ENCODE measurements around the gene MRPS18A.
"Not testable (repeated sequence)": the region's sequence is repeated elsewhere in the genome, so short reads cannot be mapped to it uniquely, and the experiment has no call there.

The MRPS18A gene

GRCh38 chr6:43700939-43701560 lies 13.5 kb upstream of the MRPS18A start:
- not testable (repeated sequence) for H3K23ac ChIP-seq (ENCODE audit: low read depth, low read length, poor library complexity); H3K4me2 ChIP-seq (ENCODE audit: insufficient read depth, low read length, poor library complexity, severe bottlenecking); H2BK12ac ChIP-seq (ENCODE audit: low read length); H4K91ac ChIP-seq (ENCODE audit: low read depth, low read length, poor library complexity); H2BK5ac ChIP-seq (ENCODE audit: low read length); H4K8ac ChIP-seq (ENCODE audit: low read depth, low read length); H3K18ac ChIP-seq (ENCODE audit: low read length); H3K9ac ChIP-seq (ENCODE audit: low read depth, low read length, poor library complexity); H3K79me1 ChIP-seq (ENCODE audit: low read depth, low read length); H2AK5ac ChIP-seq (ENCODE audit: low read depth, low read length); H2BK120ac ChIP-seq (ENCODE audit: low read depth, low read length); H2BK15ac ChIP-seq (ENCODE audit: low read length); DNase-seq (ENCODE audit: low spot score); H3K9me3 ChIP-seq (replicated peaks in 1 of 2; ENCODE audit: control insufficient read depth in 2 of 2, insufficient read depth in 1 of 2, low read depth in 1 of 2, low read length in 2 of 2); H3K27me3 ChIP-seq (ENCODE audit: control insufficient read depth in 3 of 3, insufficient read depth in 3 of 3, low read depth in 1 of 3, low read length in 3 of 3); H3K14ac ChIP-seq (ENCODE audit: low read length); H2AFZ ChIP-seq (ENCODE audit: low read length); H3K4me3 ChIP-seq (ENCODE audit: low read length in 2 of 2); H3K36me3 ChIP-seq (replicated peaks in 1 of 2; ENCODE audit: control insufficient read depth in 2 of 2, insufficient read depth in 2 of 2, low read length in 2 of 2); H3K4ac ChIP-seq (ENCODE audit: low read length)
- Histone ChIP-seq H3K27ac (replicated peaks; ENCODE audit: low read length) (peak overlapping the region; percentile 93), H3K4me1 (ENCODE audit: control insufficient read depth in 2 of 2, insufficient read depth in 1 of 2, low read depth in 1 of 2, low read length in 2 of 2) (peaks cover 28 to 48% of the 10 kb centered on the region in 2 donors)
- WGBS, 2 donors (ENCODE audit: extremely low coverage in 2 of 2, insufficient read length in 2 of 2, insufficient replicate concordance in 1 of 2) = no CpG with 5 or more reads among the region's 10 CpGs

GRCh38 chr6:43699564-43700186 lies 12.1 kb upstream of the MRPS18A start:
- no peaks in the 10 kb centered on the region for H3K27me3 ChIP-seq (ENCODE audit: control insufficient read depth in 3 of 3, insufficient read depth in 3 of 3, low read depth in 1 of 3, low read length in 3 of 3)
- no peak overlapping the region for H2BK15ac ChIP-seq (ENCODE audit: low read length)
- no peak overlapping the region for H3K27ac ChIP-seq (replicated peaks; ENCODE audit: low read length)
- no peak overlapping the region for H2AK5ac ChIP-seq (ENCODE audit: low read depth, low read length)
- H4K8ac ChIP-seq (ENCODE audit: low read depth, low read length) = no peak overlapping the region
- no peak overlapping the region for H3K4me3 ChIP-seq (ENCODE audit: low read length in 2 of 2)
- no peak overlapping the region for H3K23ac ChIP-seq (ENCODE audit: low read depth, low read length, poor library complexity)
- H3K4ac ChIP-seq (ENCODE audit: low read length) = no peak overlapping the region
- H3K36me3 ChIP-seq (replicated peaks in 1 of 2; ENCODE audit: control insufficient read depth in 2 of 2, insufficient read depth in 2 of 2, low read length in 2 of 2) = no peaks in the 10 kb centered on the region
- H2BK120ac ChIP-seq (ENCODE audit: low read depth, low read length) = no peak overlapping the region
- H3K14ac ChIP-seq (ENCODE audit: low read length) = no peak overlapping the region
- no peaks in the 10 kb centered on the region for H3K9me3 ChIP-seq (replicated peaks in 1 of 2; ENCODE audit: control insufficient read depth in 2 of 2, insufficient read depth in 1 of 2, low read depth in 1 of 2, low read length in 2 of 2)
- no peak overlapping the region for H3K4me2 ChIP-seq (ENCODE audit: insufficient read depth, low read length, poor library complexity, severe bottlenecking)
- peaks cover 34 to 48% of the 10 kb centered on the region in 2 donors for H3K4me1 ChIP-seq (ENCODE audit: control insufficient read depth in 2 of 2, insufficient read depth in 1 of 2, low read depth in 1 of 2, low read length in 2 of 2)
- WGBS, 2 donors (ENCODE audit: extremely low coverage in 2 of 2, insufficient read length in 2 of 2, insufficient replicate concordance in 1 of 2) = no CpG with 5 or more reads among the region's 7 CpGs
- H2BK12ac ChIP-seq (ENCODE audit: low read length) = no peak overlapping the region
- DNase-seq (ENCODE audit: low spot score) = no peak
- H2BK5ac ChIP-seq (ENCODE audit: low read length) = no peak overlapping the region
- no peak overlapping the region for H3K9ac ChIP-seq (ENCODE audit: low read depth, low read length, poor library complexity)
- H2AFZ ChIP-seq (ENCODE audit: low read length) = peak overlapping the region; percentile 69
- no peak overlapping the region for H4K91ac ChIP-seq (ENCODE audit: low read depth, low read length, poor library complexity)
- H3K18ac ChIP-seq (ENCODE audit: low read length) = no peak overlapping the region
- no peaks in the 10 kb centered on the region for H3K79me1 ChIP-seq (ENCODE audit: low read depth, low read length)

GRCh38 chr6:43698584-43699349 lies 11.2 kb upstream of the MRPS18A start:
- no peak overlapping the region for H4K8ac ChIP-seq (ENCODE audit: low read depth, low read length)

DNA sequence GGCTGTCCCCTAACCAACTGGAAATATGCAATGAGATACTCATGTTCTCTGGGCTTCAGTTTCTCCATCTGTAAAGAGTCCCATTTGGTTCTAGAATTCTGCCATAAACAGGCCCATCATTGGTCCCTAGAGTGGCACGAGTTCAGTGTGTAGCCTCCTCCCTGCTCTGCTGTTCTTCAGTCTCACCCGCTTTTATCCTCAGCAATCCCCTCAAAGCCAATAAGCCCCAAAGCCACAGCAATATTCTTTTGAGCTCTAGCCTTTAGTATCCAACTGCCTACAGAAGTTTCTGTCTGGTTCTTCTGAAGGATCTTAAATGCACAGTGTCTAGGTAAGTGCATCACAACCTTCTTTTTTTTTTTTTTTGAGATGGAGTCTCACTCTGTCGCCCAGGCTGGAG lies 9.8 kb upstream of the MRPS18A start:
- no peak overlapping the region for H2BK15ac ChIP-seq (ENCODE audit: low read length)
- no peak for DNase-seq (ENCODE audit: low spot score)
- H3K4me2 ChIP-seq (ENCODE audit: insufficient read depth, low read length, poor library complexity, severe bottlenecking) = no peak overlapping the region
- no peaks in the 10 kb centered on the region for H3K27me3 ChIP-seq (ENCODE audit: control insufficient read depth in 3 of 3, insufficient read depth in 3 of 3, low read depth in 1 of 3, low read length in 3 of 3)
- no peak overlapping the region for H2AFZ ChIP-seq (ENCODE audit: low read length)
- H3K18ac ChIP-seq (ENCODE audit: low read length) = no peak overlapping the region
- no peak overlapping the region for H3K4me3 ChIP-seq (ENCODE audit: low read length in 2 of 2)
- peaks cover 24 to 44% of the 10 kb centered on the region in 2 donors for H3K4me1 ChIP-seq (ENCODE audit: control insufficient read depth in 2 of 2, insufficient read depth in 1 of 2, low read depth in 1 of 2, low read length in 2 of 2)
- no peak overlapping the region for H2AK5ac ChIP-seq (ENCODE audit: low read depth, low read length)
- no peak overlapping the region for H2BK5ac ChIP-seq (ENCODE audit: low read length)
- H4K91ac ChIP-seq (ENCODE audit: low read depth, low read length, poor library complexity) = no peak overlapping the region
- no CpG with 5 or more reads among the region's 3 CpGs for WGBS, 2 donors (ENCODE audit: extremely low coverage in 2 of 2, insufficient read length in 2 of 2, insufficient replicate concordance in 1 of 2)
- no peak overlapping the region for H3K23ac ChIP-seq (ENCODE audit: low read depth, low read length, poor library complexity)
- H2BK12ac ChIP-seq (ENCODE audit: low read length) = no peak overlapping the region
- H2BK120ac ChIP-seq (ENCODE audit: low read depth, low read length) = no peak overlapping the region
- no peaks in the 10 kb centered on the region for H3K36me3 ChIP-seq (replicated peaks in 1 of 2; ENCODE audit: control insufficient read depth in 2 of 2, insufficient read depth in 2 of 2, low read length in 2 of 2)
- no peak overlapping the region for H3K14ac ChIP-seq (ENCODE audit: low read length)
- H3K79me1 ChIP-seq (ENCODE audit: low read depth, low read length) = no peaks in the 10 kb centered on the region
- no peak overlapping the region for H4K8ac ChIP-seq (ENCODE audit: low read depth, low read length)
- no peak overlapping the region for H3K9ac ChIP-seq (ENCODE audit: low read depth, low read length, poor library complexity)
- no peaks in the 10 kb centered on the region for H3K9me3 ChIP-seq (replicated peaks in 1 of 2; ENCODE audit: control insufficient read depth in 2 of 2, insufficient read depth in 1 of 2, low read depth in 1 of 2, low read length in 2 of 2)
- H3K27ac ChIP-seq (replicated peaks; ENCODE audit: low read length) = no peak overlapping the region
- no peak overlapping the region for H3K4ac ChIP-seq (ENCODE audit: low read length)

More at GRCh38 chr6:43698584-43699349, 11.2 kb upstream of the MRPS18A start:
- Histone ChIP-seq H2BK15ac (ENCODE audit: low read length) (no peak overlapping the region), H3K9ac (ENCODE audit: low read depth, low read length, poor library complexity) (no peak overlapping the region), H3K14ac (ENCODE audit: low read length) (no peak overlapping the region), H3K4me3 (ENCODE audit: low read length in 2 of 2) (no peak overlapping the region), H3K79me1 (ENCODE audit: low read depth, low read length) (no peaks in the 10 kb centered on the region), H3K4ac (ENCODE audit: low read length) (no peak overlapping the region), H3K27me3 (ENCODE audit: control insufficient read depth in 3 of 3, insufficient read depth in 3 of 3, low read depth in 1 of 3, low read length in 3 of 3) (no peaks in the 10 kb centered on the region), H2BK5ac (ENCODE audit: low read length) (no peak overlapping the region), H3K4me2 (ENCODE audit: insufficient read depth, low read length, poor library complexity, severe bottlenecking) (no peak overlapping the region), H3K18ac (ENCODE audit: low read length) (no peak overlapping the region), H2AK5ac (ENCODE audit: low read depth, low read length) (no peak overlapping the region), H4K91ac (ENCODE audit: low read depth, low read length, poor library complexity) (no peak overlapping the region), H3K9me3 (replicated peaks in 1 of 2; ENCODE audit: control insufficient read depth in 2 of 2, insufficient read depth in 1 of 2, low read depth in 1 of 2, low read length in 2 of 2) (no peaks in the 10 kb centered on the region), H3K23ac (ENCODE audit: low read depth, low read length, poor library complexity) (no peak overlapping the region), H3K4me1 (ENCODE audit: control insufficient read depth in 2 of 2, insufficient read depth in 1 of 2, low read depth in 1 of 2, low read length in 2 of 2) (peaks cover 33 to 50% of the 10 kb centered on the region in 2 donors), H2BK120ac (ENCODE audit: low read depth, low read length) (no peak overlapping the region), H3K27ac (replicated peaks; ENCODE audit: low read length) (peak overlapping the region; percentile 3), H2AFZ (ENCODE audit: low read length) (peak overlapping the region; percentile 10), H2BK12ac (ENCODE audit: low read length) (no peak overlapping the region), H3K36me3 (replicated peaks in 1 of 2; ENCODE audit: control insufficient read depth in 2 of 2, insufficient read depth in 2 of 2, low read length in 2 of 2) (no peaks in the 10 kb centered on the region)
- WGBS, 2 donors (ENCODE audit: extremely low coverage in 2 of 2, insufficient read length in 2 of 2, insufficient replicate concordance in 1 of 2) = no CpG with 5 or more reads among the region's 8 CpGs
- DNase-seq (ENCODE audit: low spot score) = no peak

Measured in neuronal stem cell (in vitro differentiated cells).